WTC11 (cell line): Measurements from ENCODE around the gene SLC7A5. TPM values are rescaled to one million over a fixed set of nuclear protein-coding genes. Genes with fewer than 3 reads are reported as not detected.

Experiments used
- ATAC-seq: fragments of 200-7000 bp; cut with Tn5 transposase; 2 replicates; pipeline ENCODE4 v1.10.0; 2021; ENCODE audit warnings: mild to moderate bottlenecking, moderate library complexity
- CTCF ChIA-PET: fragments of 300-600 bp; sonication (Branson Sonifier 250); formaldehyde crosslinking; loops from one replicate; lab custom pipeline; 2021; ENCODE audit warnings: antibody characterized with exemption; lab: Charles Lee
- POLR2A ChIA-PET: fragments of 350-600 bp; sonication (Branson Sonifier 250); formaldehyde crosslinking; loops from one replicate; lab custom pipeline; 2021; ENCODE audit warnings: antibody characterized with exemption; lab: Charles Lee
- DNase-seq: peaks from one replicate; pipeline ENCODE4 v3.0.0; 2021; ENCODE audit warnings: low spot score
- H3K27ac Mint-ChIP-seq: 2 replicates; pipeline ENCODE4 v1.8.0; 2021; ENCODE audit warnings: mixed read lengths
- H3K27me3 Mint-ChIP-seq: 2 replicates; pipeline ENCODE4 v1.8.0; 2021; ENCODE audit warnings: low read depth, mild to moderate bottlenecking, moderate library complexity, mixed read lengths
- H3K36me3 Mint-ChIP-seq: 2 replicates; pipeline ENCODE4 v1.8.0; 2021; ENCODE audit warnings: mixed read lengths
- H3K4me1 Mint-ChIP-seq: 2 replicates; pipeline ENCODE4 v1.8.0; 2022; ENCODE audit warnings: mixed read lengths
- H3K4me3 Mint-ChIP-seq: 2 replicates; pipeline ENCODE4 v1.8.0; 2021; ENCODE audit warnings: mild to moderate bottlenecking, moderate library complexity, mixed read lengths
- H3K9me3 Mint-ChIP-seq: 2 replicates; pipeline ENCODE4 v1.8.0; 2021; ENCODE audit warnings: mixed read lengths
- CREM ChIP-seq: sonication (generic); formaldehyde crosslinking; IDR thresholded peaks from 2 replicates; pipeline ENCODE4 v1.8.1; 2022; ENCODE audit warnings: mild to moderate bottlenecking, missing genetic modification reagents, moderate library complexity
- ELF4 ChIP-seq: sonication (generic); formaldehyde crosslinking; IDR thresholded peaks from 2 replicates; pipeline ENCODE4 v1.8.1; 2022; ENCODE audit warnings: low read depth, mild to moderate bottlenecking, moderate library complexity, missing genetic modification reagents
- EMX1 ChIP-seq: fragments of 250-450 bp; sonication (Bioruptor Pico); IDR thresholded peaks from 2 replicates; pipeline ENCODE4 v1.8.0; 2021; ENCODE audit warnings: mild to moderate bottlenecking
- ERG ChIP-seq: fragments of 250-450 bp; sonication (Bioruptor Pico); IDR thresholded peaks from 2 replicates; pipeline ENCODE4 v1.8.0; 2021; ENCODE audit warnings: mild to moderate bottlenecking
- ESRRA ChIP-seq: sonication (generic); formaldehyde crosslinking; IDR thresholded peaks from 2 replicates; pipeline ENCODE4 v1.8.1; 2022; ENCODE audit warnings: mild to moderate bottlenecking, missing genetic modification reagents, borderline replicate concordance
- HMGA2 ChIP-seq: fragments of 250-450 bp; sonication (Bioruptor Pico); IDR thresholded peaks from 2 replicates; pipeline ENCODE4 v1.4.0; 2021; ENCODE audit warnings: mild to moderate bottlenecking, moderate library complexity
- MXD4 ChIP-seq: fragments of 250-450 bp; sonication (Bioruptor Pico); IDR thresholded peaks from 2 replicates; pipeline ENCODE4 v1.8.0; 2021; ENCODE audit warnings: mild to moderate bottlenecking, moderate library complexity, borderline replicate concordance
- NFE2L1 ChIP-seq: sonication (generic); formaldehyde crosslinking; IDR thresholded peaks from 2 replicates; pipeline ENCODE4 v1.8.1; 2023; ENCODE audit warnings: missing genetic modification reagents
- NR2C2 ChIP-seq: sonication (generic); formaldehyde crosslinking; IDR thresholded peaks from 2 replicates; pipeline ENCODE4 v1.8.0; 2022; ENCODE audit warnings: mild to moderate bottlenecking, missing genetic modification reagents
- RORB ChIP-seq: fragments of 250-450 bp; sonication (Bioruptor Pico); IDR thresholded peaks from 2 replicates; pipeline ENCODE4 v1.9.0; 2021; ENCODE audit warnings: mild to moderate bottlenecking
- SMAD3 ChIP-seq: sonication (generic); formaldehyde crosslinking; IDR thresholded peaks from 2 replicates; pipeline ENCODE4 v1.8.0; 2022; ENCODE audit warnings: missing genetic modification reagents, mild to moderate bottlenecking, borderline replicate concordance
- TCF7 ChIP-seq: sonication (generic); formaldehyde crosslinking; IDR thresholded peaks from 2 replicates; pipeline ENCODE4 v1.8.0; 2022; ENCODE audit warnings: mild to moderate bottlenecking, low read depth, missing genetic modification reagents, moderate library complexity
- TEAD4 ChIP-seq: sonication (generic); formaldehyde crosslinking; IDR thresholded peaks from 2 replicates; pipeline ENCODE4 v1.8.0; 2022; ENCODE audit warnings: mild to moderate bottlenecking, missing genetic modification reagents
- USF1 ChIP-seq: sonication (generic); formaldehyde crosslinking; IDR thresholded peaks from 2 replicates; pipeline ENCODE4 v1.8.0; 2022; ENCODE audit warnings: mild to moderate bottlenecking, missing genetic modification reagents
- ZNF121 ChIP-seq: sonication (generic); formaldehyde crosslinking; IDR thresholded peaks from 2 replicates; pipeline ENCODE4 v1.8.0; 2023; ENCODE audit warnings: missing genetic modification reagents
- ZNF138 ChIP-seq: sonication (generic); formaldehyde crosslinking; conservative IDR thresholded peaks from 2 replicates; pipeline ENCODE4 v1.8.1; 2022; ENCODE audit warnings: mild to moderate bottlenecking, moderate library complexity, missing genetic modification reagents
- ZNF219 ChIP-seq: sonication (generic); formaldehyde crosslinking; IDR thresholded peaks from 2 replicates; pipeline ENCODE4 v1.8.0; 2023; ENCODE audit warnings: missing genetic modification reagents, mild to moderate bottlenecking, borderline replicate concordance
- ZSCAN18 ChIP-seq: fragments of 250-450 bp; sonication (Bioruptor Pico); IDR thresholded peaks from 2 replicates; pipeline ENCODE4 v2.1.2; 2022; ENCODE audit warnings: mild to moderate bottlenecking, moderate library complexity
- total RNA-seq: library from RNA; stranded (reverse); gene quantifications from 3 replicates; pipeline ENCODE4 v1.2.3, GENCODE V29; 2021
- TF ChIP-seq, protein P1 (sequence below): sonication (generic); formaldehyde crosslinking; conservative IDR thresholded peaks from 2 replicates; pipeline ENCODE4 v1.8.1; 2023; ENCODE audit warnings: mild to moderate bottlenecking, low read depth, missing genetic modification reagents, moderate library complexity

Gene SLC7A5
- total RNA-seq, 1 experiment from 2014 or later = 197 TPM

DNA sequence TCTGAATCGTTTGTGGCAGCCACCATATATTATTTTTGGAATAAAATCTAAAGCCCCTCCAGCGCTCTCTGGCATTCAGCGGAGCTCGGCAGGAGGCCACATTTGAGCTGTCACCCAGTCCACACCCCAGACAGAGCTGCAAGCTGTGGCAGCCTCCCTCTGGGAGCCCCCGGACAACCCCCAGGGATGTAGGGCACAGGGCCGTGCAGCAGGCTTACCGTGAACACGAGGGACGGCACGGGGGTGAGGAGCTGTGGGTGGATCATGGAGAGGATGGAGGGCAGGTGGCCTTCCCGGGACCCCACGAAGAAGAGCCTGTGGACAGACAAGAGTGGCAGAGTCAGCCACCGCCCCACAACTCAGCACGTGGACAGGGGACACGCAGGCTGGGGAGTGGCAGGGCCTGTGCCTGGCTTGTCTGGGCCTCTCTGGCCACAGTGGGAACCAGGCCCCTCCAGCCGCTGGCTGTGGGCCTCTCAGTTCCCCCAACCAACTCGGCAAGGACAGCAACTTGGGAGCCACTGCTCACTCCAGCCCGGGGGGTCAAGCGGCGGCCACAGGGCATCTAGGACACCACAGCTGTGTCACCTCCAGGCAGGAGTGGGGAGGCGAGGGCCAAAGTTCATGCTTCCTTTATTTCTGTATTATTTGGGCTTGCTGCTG lies 31.5 kb downstream of the SLC7A5 start:
- Mint-ChIP-seq H3K27ac (no peak overlapping the region), H3K9me3 (no peaks in the 10 kb centered on the region)
- no peak for ATAC-seq

DNA sequence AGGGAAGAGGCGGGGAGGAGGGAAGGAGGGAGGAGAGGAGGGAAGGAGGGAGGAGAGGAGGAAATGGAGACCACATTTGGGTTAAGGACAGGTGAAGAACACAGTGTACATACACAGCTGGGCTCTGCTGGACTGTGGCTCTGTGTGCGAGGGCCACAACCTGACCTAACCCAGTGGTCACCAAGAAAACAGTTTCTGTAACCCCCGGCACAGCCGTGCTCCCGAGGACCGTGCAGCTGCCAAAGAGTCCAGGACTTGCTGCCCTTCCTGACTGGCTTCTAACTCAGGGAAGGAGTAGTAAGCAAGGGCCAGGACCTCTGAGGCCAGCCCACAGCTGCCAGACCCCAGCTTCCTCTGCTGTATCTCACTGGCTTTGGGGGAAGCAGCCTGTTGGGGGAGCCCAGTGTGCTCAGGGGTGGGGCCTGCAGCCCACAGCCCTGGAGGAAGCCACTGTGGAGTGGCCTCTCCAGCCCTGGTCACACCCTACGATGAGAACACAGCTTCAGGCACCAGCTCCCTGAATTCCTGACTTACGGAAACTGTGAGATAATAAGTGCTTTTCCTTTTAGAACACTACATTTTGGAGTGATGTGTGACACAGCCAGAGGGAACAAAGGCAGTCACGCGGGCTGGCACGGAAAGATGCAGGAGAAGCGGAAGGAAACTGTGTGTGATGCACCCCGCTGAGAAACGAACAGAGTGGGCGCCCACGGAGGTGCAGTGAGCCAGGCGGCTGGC lies 32.3 kb downstream of the SLC7A5 start:
- Mint-ChIP-seq H3K9me3 (no peaks in the 10 kb centered on the region), H3K36me3 (peaks cover 12% of the 10 kb centered on the region), H3K4me1 (no peaks in the 10 kb centered on the region), H3K27ac (no peak overlapping the region), H3K27me3 (no peaks in the 10 kb centered on the region), H3K4me3 (no peak overlapping the region)
- POLR2A ChIA-PET = interaction anchor here (1.2 kb wide), 1 partner anchor 13 kb away, joined by 3 read pairs; no protein-coding TSS in a partner anchor
- TF ChIP-seq, protein P1, sequence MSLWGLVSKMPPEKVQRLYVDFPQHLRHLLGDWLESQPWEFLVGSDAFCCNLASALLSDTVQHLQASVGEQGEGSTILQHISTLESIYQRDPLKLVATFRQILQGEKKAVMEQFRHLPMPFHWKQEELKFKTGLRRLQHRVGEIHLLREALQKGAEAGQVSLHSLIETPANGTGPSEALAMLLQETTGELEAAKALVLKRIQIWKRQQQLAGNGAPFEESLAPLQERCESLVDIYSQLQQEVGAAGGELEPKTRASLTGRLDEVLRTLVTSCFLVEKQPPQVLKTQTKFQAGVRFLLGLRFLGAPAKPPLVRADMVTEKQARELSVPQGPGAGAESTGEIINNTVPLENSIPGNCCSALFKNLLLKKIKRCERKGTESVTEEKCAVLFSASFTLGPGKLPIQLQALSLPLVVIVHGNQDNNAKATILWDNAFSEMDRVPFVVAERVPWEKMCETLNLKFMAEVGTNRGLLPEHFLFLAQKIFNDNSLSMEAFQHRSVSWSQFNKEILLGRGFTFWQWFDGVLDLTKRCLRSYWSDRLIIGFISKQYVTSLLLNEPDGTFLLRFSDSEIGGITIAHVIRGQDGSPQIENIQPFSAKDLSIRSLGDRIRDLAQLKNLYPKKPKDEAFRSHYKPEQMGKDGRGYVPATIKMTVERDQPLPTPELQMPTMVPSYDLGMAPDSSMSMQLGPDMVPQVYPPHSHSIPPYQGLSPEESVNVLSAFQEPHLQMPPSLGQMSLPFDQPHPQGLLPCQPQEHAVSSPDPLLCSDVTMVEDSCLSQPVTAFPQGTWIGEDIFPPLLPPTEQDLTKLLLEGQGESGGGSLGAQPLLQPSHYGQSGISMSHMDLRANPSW (CRISPR knock-in tag) = no peak
- no peak for TF ChIP-seq ZNF138
- TF ChIP-seq TCF7 (CRISPR knock-in tag) = no peak
- TF ChIP-seq MXD4 (CRISPR knock-in tag) = no peak
- TF ChIP-seq USF1 (CRISPR knock-in tag) = no peak
- no peak for TF ChIP-seq ZSCAN18 (CRISPR knock-in tag)
- no peak for TF ChIP-seq NFE2L1 (CRISPR knock-in tag)
- TF ChIP-seq ZNF121 (CRISPR knock-in tag) = no peak
- no peak for TF ChIP-seq HMGA2 (CRISPR knock-in tag)
- no peak for TF ChIP-seq SMAD3 (CRISPR knock-in tag)
- no peak for TF ChIP-seq ZNF219 (CRISPR knock-in tag)
- TF ChIP-seq TEAD4 = no peak
- no peak for TF ChIP-seq NR2C2 (CRISPR knock-in tag)
- TF ChIP-seq RORB (CRISPR knock-in tag) = no peak
- no peak for TF ChIP-seq ELF4
- TF ChIP-seq ESRRA (CRISPR knock-in tag) = no peak
- TF ChIP-seq ERG = no peak
- TF ChIP-seq CREM (CRISPR knock-in tag) = no peak
- DNase-seq = no peak
- ATAC-seq = no peak
- CTCF ChIA-PET = interaction anchor here (1.0 to 2.0 kb wide), 3 partner anchors 10 to 34 kb away, joined by 4 to 5 read pairs (median 4); no protein-coding TSS in a partner anchor

More for the DNA sequence above, 31.5 kb downstream of the SLC7A5 start:
- CTCF ChIA-PET = interaction anchor here (1.0 to 2.0 kb wide), 3 partner anchors 9 to 33 kb away, joined by 3 to 5 read pairs (median 4); no protein-coding TSS in a partner anchor
- TF ChIP-seq EMX1 (CRISPR knock-in tag) = no peak
- no peaks in the 10 kb centered on the region for H3K27me3 Mint-ChIP-seq
- POLR2A ChIA-PET = interaction anchor here (1.2 kb wide), 1 partner anchor 59 kb away, joined by 5 read pairs; no protein-coding TSS in a partner anchor
- no peak for DNase-seq
- H3K36me3 Mint-ChIP-seq = peaks cover 12% of the 10 kb centered on the region
- H3K4me3 Mint-ChIP-seq = no peak overlapping the region
- H3K4me1 Mint-ChIP-seq = peaks cover 3% of the 10 kb centered on the region; the same call in 1 of the 2 replicates
